RPMI8226 (cell line): ENCODE data around the gene ELMO2.
"Not testable (repeated sequence)": the region's sequence is repeated elsewhere in the genome, so short reads cannot be mapped to it uniquely, and the experiment has no call there.

Source experiments
- DNase-seq: peaks from one replicate; pipeline ENCODE4 v3.0.0-alpha.2; 2015

Gene ELMO2

GRCh38 chr20:46406986-46407670 is 713 bp upstream of the ELMO2 start:
- DNase-seq, result peak; percentile 92

GRCh38 chr20:46402331-46402811 is 4.0 kb downstream of the ELMO2 start:
- DNase-seq, result no peak

- peak; percentile 83 for DNase-seq
These were observed 4.9 kb downstream of the ELMO2 start for GRCh38 chr20:46401478-46401860.

- DNase-seq, result peak; percentile 55
These were observed 5.5 kb downstream of the ELMO2 start for GRCh38 chr20:46400828-46401477.

GRCh38 chr20:46400253-46400652 is 6.2 kb downstream of the ELMO2 start:
- DNase-seq, result peak; percentile 67

- no peak for DNase-seq
These were observed 7.0 kb downstream of the ELMO2 start for GRCh38 chr20:46399401-46399800.

- peak; percentile 66 for DNase-seq
These were observed 7.5 kb downstream of the ELMO2 start for GRCh38 chr20:46398963-46399362.

GRCh38 chr20:46396052-46396740 is 10.2 kb downstream of the ELMO2 start:
- no peak for DNase-seq

- DNase-seq, result no peak
These were observed 11.3 kb downstream of the ELMO2 start for GRCh38 chr20:46394872-46395760.

GRCh38 chr20:46393967-46394366 is 12.4 kb downstream of the ELMO2 start:
- no peak for DNase-seq

- DNase-seq, result no peak
These were observed 17.5 kb downstream of the ELMO2 start for GRCh38 chr20:46388937-46389336.

GRCh38 chr20:46388201-46388836 is 18.1 kb downstream of the ELMO2 start:
- DNase-seq, result no peak

GRCh38 chr20:46387054-46387453 is 19.4 kb downstream of the ELMO2 start:
- DNase-seq, result not testable (repeated sequence)

- no peak for DNase-seq
These were observed 27.9 kb downstream of the ELMO2 start for GRCh38 chr20:46378412-46379009.

- DNase-seq, result no peak
These were observed 28.9 kb downstream of the ELMO2 start for GRCh38 chr20:46377518-46377917.

GRCh38 chr20:46376196-46376785 is 30.1 kb downstream of the ELMO2 start:
- DNase-seq, result no peak

GRCh38 chr20:46375771-46376170 is 30.6 kb downstream of the ELMO2 start:
- DNase-seq, result no peak

GRCh38 chr20:46374383-46374782 is 32.0 kb downstream of the ELMO2 start:
- DNase-seq, result no peak

- no peak for DNase-seq
These were observed 34.8 kb downstream of the ELMO2 start for GRCh38 chr20:46371656-46372055.

GRCh38 chr20:46368902-46369268 is 37.5 kb downstream of the ELMO2 start:
- no peak for DNase-seq
